Posterior cingulate gyrus (tissue), 11 donors: ENCODE data around the gene RGS11.

Experiments
- DNase-seq, 10 donors: peaks; one replicate each; pipeline versions ENCODE4 v3.0.0 to v3.0.0-alpha.2; 2020 to 2021; ENCODE audit warnings: mixed read lengths in 3 of 10
- intact Hi-C: fragments of 100-400 bp; cut with DNase I; formaldehyde crosslinking; loops from one replicate; pipeline ENCODE4 v1.15.1; 2023

Gene RGS11

GRCh38 chr16:275786-276232, at the start of gene RGS11:
RGS11 (minus strand) TSS chr16:275944; CDS start chr16:275911, 33 bp downstream.
- intact Hi-C loops = no loop called here
- peak in 1 of 10 donors; percentile 75 for DNase-seq

GRCh38 chr16:324451-325334, 48.9 kb upstream of the RGS11 start:
- intact Hi-C loops = no loop called here
- peak in 1 of 10 donors; percentile 67 for DNase-seq

DNA sequence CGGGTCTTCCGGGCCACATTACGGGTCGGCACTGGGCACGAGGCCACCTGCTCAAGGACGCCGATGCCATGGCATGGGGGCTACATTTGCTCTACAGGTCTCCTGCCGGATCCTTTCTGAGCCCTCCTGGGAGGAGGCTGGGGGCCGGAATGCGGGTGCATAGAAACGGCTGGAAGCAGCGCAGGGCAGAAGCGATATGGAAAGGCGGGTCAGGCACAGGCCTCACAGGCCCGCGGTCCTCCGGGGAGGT, 48.4 kb upstream of the RGS11 start:
- intact Hi-C loops = no loop called here
- DNase-seq = peak in 1 of 10 donors; percentile 55

- peak in 1 of 10 donors; percentile 52 for DNase-seq
- intact Hi-C loops = no loop called here
Observed at GRCh38 chr16:322476-323143, 46.9 kb upstream of the RGS11 start.

DNA sequence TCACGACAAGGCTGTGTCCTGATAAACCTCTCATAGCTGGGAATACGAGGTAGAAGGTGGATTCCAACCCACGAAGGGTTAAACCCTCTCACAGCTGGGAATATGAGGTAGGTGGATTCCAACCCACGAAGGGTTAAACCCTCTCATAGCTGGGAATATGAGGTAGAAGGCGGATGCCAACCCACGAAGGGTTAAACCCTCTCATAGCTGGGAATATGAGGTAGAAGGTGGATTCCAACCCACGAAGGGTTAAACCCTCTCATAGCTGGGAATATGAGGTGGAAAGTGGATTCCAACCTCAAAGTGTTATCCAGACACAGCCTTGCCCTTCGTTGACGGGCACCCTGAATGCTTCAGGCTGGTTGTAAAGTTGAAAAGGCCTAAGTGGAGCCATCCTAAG, 45.8 kb upstream of the RGS11 start:
- no peak for DNase-seq
- intact Hi-C loops = no loop called here

DNA sequence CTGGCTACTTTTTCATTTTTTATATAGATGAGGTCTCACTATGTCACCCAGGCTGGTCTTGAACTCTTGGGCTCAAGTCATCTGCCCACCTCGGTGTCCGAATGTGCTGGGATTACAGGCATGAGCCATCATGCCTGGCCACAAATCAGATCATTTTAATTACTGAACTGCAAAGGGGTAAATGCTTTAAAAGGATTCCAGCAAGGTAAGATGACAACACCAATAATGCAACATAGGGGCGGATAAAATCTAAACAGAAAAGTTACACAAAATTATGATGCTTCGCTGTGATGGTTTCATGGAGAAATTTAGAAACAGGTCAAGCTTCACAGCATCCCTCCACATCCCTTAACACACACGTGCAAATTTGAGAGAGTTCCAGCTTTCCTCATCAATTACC, 44.5 kb upstream of the RGS11 start:
- intact Hi-C loops = no loop called here

GRCh38 chr16:318628-319027, 42.9 kb upstream of the RGS11 start:
- DNase-seq = no peak
- intact Hi-C loops = no loop called here

More for the DNA sequence above, 44.5 kb upstream of the RGS11 start:
- DNase-seq = no peak

- DNase-seq = no peak
- intact Hi-C loops = no loop called here
Observed at GRCh38 chr16:317583-317982, 41.8 kb upstream of the RGS11 start.

- no peak for DNase-seq
- intact Hi-C loops = no loop called here
Observed at GRCh38 chr16:316741-317464, 41.2 kb upstream of the RGS11 start.

DNA sequence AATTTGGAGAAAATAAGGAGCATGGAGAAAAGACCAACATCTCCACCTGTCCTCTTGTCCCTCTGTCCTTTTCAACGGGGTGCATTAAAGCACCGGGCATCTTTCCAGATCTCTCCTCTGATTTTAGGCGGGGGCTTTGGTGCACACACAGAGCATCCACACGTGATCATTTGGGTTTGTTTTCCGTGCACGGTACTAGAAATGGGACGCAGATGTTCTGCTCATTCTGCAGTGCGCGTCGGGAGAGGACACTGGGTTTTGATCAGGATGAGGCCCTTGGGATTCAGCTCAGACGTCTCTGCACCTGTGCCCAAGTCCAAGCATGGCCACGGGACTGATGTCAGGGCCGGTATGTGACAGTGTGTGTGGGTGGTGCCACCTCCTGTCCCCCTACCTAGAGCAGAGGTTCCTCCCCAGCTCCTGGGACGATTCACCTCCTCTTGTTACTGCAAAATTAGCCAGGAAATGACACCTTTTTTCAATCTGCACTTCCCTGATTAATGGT, 39.1 kb upstream of the RGS11 start:
- intact Hi-C loops = no loop called here
- peak in 2 of 10 donors; percentile 17 to 34 for DNase-seq

- intact Hi-C loops = no loop called here
Observed at GRCh38 chr16:314351-314750, 38.6 kb upstream of the RGS11 start.

GRCh38 chr16:311725-312124, 36.0 kb upstream of the RGS11 start:
- no peak for DNase-seq
- intact Hi-C loops = no loop called here

More at GRCh38 chr16:314351-314750, 38.6 kb upstream of the RGS11 start:
- peak in 1 of 10 donors; percentile 80 for DNase-seq

- intact Hi-C loops = no loop called here
Observed at GRCh38 chr16:309476-309875, 33.7 kb upstream of the RGS11 start.

GRCh38 chr16:307691-308312, 32.1 kb upstream of the RGS11 start:
- no peak for DNase-seq
- intact Hi-C loops = no loop called here

More at GRCh38 chr16:309476-309875, 33.7 kb upstream of the RGS11 start:
- no peak for DNase-seq

DNA sequence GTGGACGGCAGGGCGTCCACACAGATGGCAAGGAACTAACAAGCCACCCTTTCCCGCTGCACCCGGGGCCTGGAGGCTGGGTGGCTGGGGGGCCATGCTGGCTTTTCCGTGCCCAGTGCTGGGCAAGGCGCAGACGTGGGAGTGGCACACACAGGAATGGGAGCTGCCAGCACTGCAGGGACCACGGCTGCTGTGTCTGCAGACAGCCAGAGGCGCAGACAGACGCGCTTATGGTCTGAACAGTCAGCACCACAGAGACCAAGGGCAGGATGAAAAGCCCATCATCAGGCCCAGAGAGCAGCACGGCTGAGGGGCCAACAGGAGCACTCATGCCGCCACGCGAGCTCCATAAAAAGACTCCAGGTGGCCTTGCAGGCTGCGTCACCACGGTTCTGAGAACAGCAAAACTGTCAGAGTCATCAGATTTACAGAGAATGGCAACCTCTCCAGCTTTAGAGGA, 31.2 kb upstream of the RGS11 start:
- intact Hi-C loops = no loop called here
- peak in 7 of 10 donors; percentile 46 to 93 (median 69) for DNase-seq

- peak in 3 of 10 donors; percentile 32 to 83 (median 51) for DNase-seq
- intact Hi-C loops = no loop called here
Observed at GRCh38 chr16:305916-306626, 30.3 kb upstream of the RGS11 start.

GRCh38 chr16:303760-304505, 28.2 kb upstream of the RGS11 start:
- DNase-seq = peak in 1 of 10 donors; percentile 77
- intact Hi-C loops = no loop called here

DNA sequence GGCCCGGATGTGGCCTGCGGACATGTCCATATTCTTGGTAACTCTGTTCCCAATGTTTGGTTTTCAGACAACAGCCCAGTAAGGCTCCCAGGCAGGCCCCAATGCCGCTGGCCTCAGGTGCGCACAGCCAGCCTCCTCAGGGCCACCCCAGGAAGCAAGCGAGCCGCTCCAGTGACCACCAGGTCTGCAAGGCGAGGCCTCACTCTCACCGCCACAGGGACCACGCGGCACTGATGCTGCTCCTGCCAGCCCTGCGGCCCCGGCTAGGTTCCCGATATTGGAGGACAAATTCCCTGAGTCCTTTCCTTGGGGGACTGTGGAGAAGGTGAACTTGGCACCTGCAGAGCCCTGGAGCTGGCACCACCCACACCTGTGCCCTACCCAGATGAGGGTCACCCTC, 26.2 kb upstream of the RGS11 start:
- intact Hi-C loops = no loop called here
- DNase-seq = peak in 1 of 10 donors; percentile 78

DNA sequence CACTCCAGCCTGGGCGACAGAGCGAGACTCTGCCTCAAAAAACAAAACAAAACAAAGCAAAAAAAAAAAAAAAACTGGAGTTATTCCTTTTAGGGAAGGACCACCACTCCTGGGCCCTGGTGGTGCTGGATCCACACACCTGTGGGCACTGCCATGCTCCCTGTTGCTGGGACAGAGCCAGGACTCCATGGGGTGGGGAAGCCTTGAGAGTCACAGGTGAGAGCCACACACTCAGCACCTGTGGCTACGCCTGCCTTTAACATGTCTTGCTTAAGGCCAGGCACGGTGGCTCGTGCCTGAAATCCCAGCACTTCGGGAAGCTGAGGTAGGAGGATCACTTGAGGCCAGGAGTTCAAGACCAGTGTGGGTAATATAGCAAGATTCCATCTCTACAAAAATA, 25.5 kb upstream of the RGS11 start:
- no peak for DNase-seq
- intact Hi-C loops = no loop called here
